ENCODE measurements around the gene GSTM2. TPM values are rescaled to one million over a fixed set of nuclear protein-coding genes. Genes with fewer than 3 reads are reported as not detected.
A peak's percentile ranks its signal among the peaks of the same experiment; 100 is the strongest.
"Not testable (repeated sequence)": the region's sequence is repeated elsewhere in the genome, so short reads cannot be mapped to it uniquely, and the experiment has no call there.

GSTM2 gene
- total and polyA plus RNA-seq, 2 of the 4 experiments (the other 2 are of a cell fraction): 10.2 to 85.5 TPM

DNA sequence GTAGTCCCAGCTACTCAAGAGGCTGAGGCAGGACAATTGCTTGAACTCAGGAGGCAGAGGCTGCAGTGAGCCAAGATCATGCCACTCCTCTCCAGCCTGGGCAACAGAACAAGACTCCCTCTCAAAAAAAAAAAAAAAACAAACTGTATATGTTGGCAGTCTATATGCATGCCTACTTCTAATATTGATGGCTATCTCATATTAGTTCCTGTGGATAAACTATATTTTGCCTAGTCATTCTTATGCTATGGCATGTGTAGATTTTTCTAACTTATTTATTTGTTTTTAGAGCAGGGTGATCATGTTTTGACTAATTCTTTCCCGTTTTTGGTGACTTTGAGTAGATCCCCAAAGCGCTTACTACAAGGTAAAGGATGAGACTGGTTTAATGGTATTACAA is 10.8 kb downstream of the GSTM2 start:
- peak; percentile 0 for DNase-seq
- H3K36me3 ChIP-seq (ENCODE audit: control insufficient read depth, insufficient read depth, low read length); H3K4ac ChIP-seq (ENCODE audit: low read depth, low read length); H3K79me1 ChIP-seq (ENCODE audit: low read depth in 1 of 2, low read length in 2 of 2); H2AK9ac ChIP-seq (replicated peaks; ENCODE audit: low read depth, low read length, poor library complexity); H2BK120ac ChIP-seq (ENCODE audit: low read depth, low read length); H3K14ac ChIP-seq (replicated peaks; ENCODE audit: low read depth, low read length); in situ Hi-C loops (cut with MboI; ENCODE audit: low sequenced_read_pairs); H3K4me3 ChIP-seq (ENCODE audit: insufficient read depth, low read depth, low read length); H3K9me1 ChIP-seq (ENCODE audit: insufficient read depth, low read length); dilution Hi-C loops (cut with HindIII; ENCODE audit: low sequenced_read_pairs, unreplicated experiment); H3K9ac ChIP-seq (ENCODE audit: low read depth, low read length); BruUV-seq (replicated peaks); H3K18ac ChIP-seq (ENCODE audit: low read depth, low read length); H2BK5ac ChIP-seq (ENCODE audit: low read depth, low read length, poor library complexity, severe bottlenecking); H2BK15ac ChIP-seq (ENCODE audit: low read depth, low read length); H4K5ac ChIP-seq (ENCODE audit: low read depth, low read length); POLR2A ChIA-PET (ENCODE audit: unreplicated experiment); H2AFZ ChIP-seq (replicated peaks; ENCODE audit: low read length, poor library complexity); H2BK20ac ChIP-seq (ENCODE audit: low read depth, low read length); H3K23ac ChIP-seq (ENCODE audit: low read depth, low read length); H3K4me2 ChIP-seq (ENCODE audit: low read depth, low read length); ATAC-seq (ENCODE audit: low read depth); H4K20me1 ChIP-seq (ENCODE audit: insufficient read depth, low read length); H3K27me3 ChIP-seq (ENCODE audit: control insufficient read depth, insufficient read depth, low read length); H3K4me1 ChIP-seq (ENCODE audit: control insufficient read depth, insufficient read depth, low read length); H2AK5ac ChIP-seq (ENCODE audit: low read depth, low read length); H4K8ac ChIP-seq (ENCODE audit: low read depth in 2 of 2, low read length in 2 of 2); CTCF ChIA-PET; H3K56ac ChIP-seq (ENCODE audit: extremely low read depth, insufficient read depth, low read length); H3K27ac ChIP-seq (ENCODE audit: insufficient read depth, low read length); H4K91ac ChIP-seq (ENCODE audit: insufficient read depth, low read depth, low read length); H3K9me3 ChIP-seq (ENCODE audit: control insufficient read depth, insufficient read depth, low read length): not testable (repeated sequence)
- 0 out of 2 replicates have a peak, but pooled peaks have one; percentile 53 for TF ChIP-seq NFE2L2 (IDR thresholded peaks at IDR 0.05; ENCODE audit: low read depth, low read length)
- intact Hi-C loops (cut with micrococcal nuclease): loop anchor here (5.0 kb wide), 1 partner anchor 44 kb away; no protein-coding TSS in a partner anchor
- no CpG with 5 or more reads among the region's 2 CpGs for WGBS, 2 experiments (ENCODE audit: extremely low coverage in 2 of 2, insufficient read length in 1 of 2)

DNA sequence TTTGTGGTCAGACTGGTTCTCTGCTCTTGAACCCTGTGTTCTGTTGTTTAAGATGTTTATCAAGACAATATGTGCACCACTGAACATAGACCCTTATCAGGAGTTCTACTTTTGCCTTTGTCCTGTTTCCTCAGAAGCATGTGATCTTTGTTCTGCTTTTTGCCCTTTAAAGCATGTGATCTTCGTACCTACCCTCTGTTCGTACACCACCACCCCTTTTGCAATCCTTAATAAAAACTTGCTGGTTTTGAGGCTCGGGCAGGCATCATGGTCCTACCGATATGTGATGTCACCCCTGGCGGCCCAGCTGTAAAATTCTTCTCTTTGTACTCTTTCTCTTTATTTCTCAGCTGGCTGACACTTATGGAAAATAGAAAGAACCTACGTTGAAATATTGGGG is 16.9 kb downstream of the GSTM2 start:
- H3K56ac ChIP-seq (ENCODE audit: extremely low read depth, insufficient read depth, low read length); H2BK15ac ChIP-seq (ENCODE audit: low read depth, low read length); H3K18ac ChIP-seq (ENCODE audit: low read depth, low read length); H3K4me1 ChIP-seq (ENCODE audit: control insufficient read depth, insufficient read depth, low read length); H3K27me3 ChIP-seq (ENCODE audit: control insufficient read depth, insufficient read depth, low read length); H2BK120ac ChIP-seq (ENCODE audit: low read depth, low read length); H3K4me2 ChIP-seq (ENCODE audit: low read depth, low read length); H2AK5ac ChIP-seq (ENCODE audit: low read depth, low read length); H3K79me1 ChIP-seq (ENCODE audit: low read depth in 1 of 2, low read length in 2 of 2); dilution Hi-C loops (cut with HindIII; ENCODE audit: low sequenced_read_pairs, unreplicated experiment); H2AFZ ChIP-seq (replicated peaks; ENCODE audit: low read length, poor library complexity); H3K9me3 ChIP-seq (ENCODE audit: control insufficient read depth, insufficient read depth, low read length); POLR2A ChIA-PET (ENCODE audit: unreplicated experiment); H4K91ac ChIP-seq (ENCODE audit: insufficient read depth, low read depth, low read length); ATAC-seq (ENCODE audit: low read depth); H3K9me1 ChIP-seq (ENCODE audit: insufficient read depth, low read length); H2BK20ac ChIP-seq (ENCODE audit: low read depth, low read length); H3K23ac ChIP-seq (ENCODE audit: low read depth, low read length); BruUV-seq (replicated peaks); H2BK5ac ChIP-seq (ENCODE audit: low read depth, low read length, poor library complexity, severe bottlenecking); H3K4ac ChIP-seq (ENCODE audit: low read depth, low read length); H3K9ac ChIP-seq (ENCODE audit: low read depth, low read length); H4K5ac ChIP-seq (ENCODE audit: low read depth, low read length); H3K27ac ChIP-seq (ENCODE audit: insufficient read depth, low read length); H3K14ac ChIP-seq (replicated peaks; ENCODE audit: low read depth, low read length); H4K8ac ChIP-seq (ENCODE audit: low read depth in 2 of 2, low read length in 2 of 2); H2AK9ac ChIP-seq (replicated peaks; ENCODE audit: low read depth, low read length, poor library complexity); in situ Hi-C loops (cut with MboI; ENCODE audit: low sequenced_read_pairs); intact Hi-C loops (cut with micrococcal nuclease); H3K36me3 ChIP-seq (ENCODE audit: control insufficient read depth, insufficient read depth, low read length); CTCF ChIA-PET; DNase-seq; H3K4me3 ChIP-seq (ENCODE audit: insufficient read depth, low read depth, low read length); H4K20me1 ChIP-seq (ENCODE audit: insufficient read depth, low read length): not testable (repeated sequence)
- no CpG with 5 or more reads among the region's 6 CpGs for WGBS, 2 experiments (ENCODE audit: extremely low coverage in 2 of 2, insufficient read length in 1 of 2)
